ENCODE results near the gene SLC1A5. TPM values are rescaled to one million over a fixed set of nuclear protein-coding genes. Genes with fewer than 3 reads are reported as not detected.
"Not testable (repeated sequence)": the region's sequence is repeated elsewhere in the genome, so short reads cannot be mapped to it uniquely, and the experiment has no call there.

Gene SLC1A5
- total RNA-seq, 1 experiment from 2014 or later = 512 TPM

DNA sequence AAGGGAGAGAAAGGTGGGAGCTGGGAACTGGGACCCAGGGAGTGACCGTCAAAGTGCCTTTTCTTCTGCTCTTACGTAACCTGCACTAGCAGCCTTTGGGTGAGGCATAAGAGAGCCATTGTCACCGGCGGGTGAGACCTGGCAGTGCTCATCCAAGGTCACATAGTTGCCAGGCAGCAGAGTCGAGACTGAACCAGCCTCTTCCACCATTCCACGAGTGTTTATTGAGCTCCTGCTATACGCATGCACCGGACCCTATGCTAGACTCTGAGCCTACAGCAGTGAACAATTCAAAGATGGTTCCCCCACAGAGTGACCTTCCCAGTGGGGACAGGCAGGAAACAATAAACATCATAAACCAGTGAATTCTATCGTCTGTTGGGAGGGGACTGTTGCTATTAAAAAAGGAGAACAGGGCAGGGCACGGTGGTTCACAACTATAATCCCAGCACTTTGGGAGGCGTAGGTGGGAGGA, 23.5 kb downstream of the SLC1A5 start:
- BruUV-seq (replicated peaks) = no TSS peak
- CTCF ChIA-PET = interaction anchor here (1.0 to 3.4 kb wide), 3 partner anchors 16 to 76 kb away, joined by 3 to 9 read pairs (median 3); no protein-coding TSS in a partner anchor
- H3K4me1 Mint-ChIP-seq (ENCODE audit: low read depth, unreplicated experiment) = peaks cover 12% of the 10 kb centered on the region
- H3K4me3 ChIP-seq (ENCODE audit: low read depth, low read length) = no peak overlapping the region
- no peak overlapping the region for H3K4me3 Mint-ChIP-seq (ENCODE audit: unreplicated experiment)
- no peaks in the 10 kb centered on the region for H3K36me3 ChIP-seq (ENCODE audit: control insufficient read depth, insufficient read depth, low read length)
- no peak for DNase-seq
- H3K27me3 Mint-ChIP-seq (ENCODE audit: insufficient read depth, unreplicated experiment) = no peaks in the 10 kb centered on the region
- TF ChIP-seq, protein P1, sequence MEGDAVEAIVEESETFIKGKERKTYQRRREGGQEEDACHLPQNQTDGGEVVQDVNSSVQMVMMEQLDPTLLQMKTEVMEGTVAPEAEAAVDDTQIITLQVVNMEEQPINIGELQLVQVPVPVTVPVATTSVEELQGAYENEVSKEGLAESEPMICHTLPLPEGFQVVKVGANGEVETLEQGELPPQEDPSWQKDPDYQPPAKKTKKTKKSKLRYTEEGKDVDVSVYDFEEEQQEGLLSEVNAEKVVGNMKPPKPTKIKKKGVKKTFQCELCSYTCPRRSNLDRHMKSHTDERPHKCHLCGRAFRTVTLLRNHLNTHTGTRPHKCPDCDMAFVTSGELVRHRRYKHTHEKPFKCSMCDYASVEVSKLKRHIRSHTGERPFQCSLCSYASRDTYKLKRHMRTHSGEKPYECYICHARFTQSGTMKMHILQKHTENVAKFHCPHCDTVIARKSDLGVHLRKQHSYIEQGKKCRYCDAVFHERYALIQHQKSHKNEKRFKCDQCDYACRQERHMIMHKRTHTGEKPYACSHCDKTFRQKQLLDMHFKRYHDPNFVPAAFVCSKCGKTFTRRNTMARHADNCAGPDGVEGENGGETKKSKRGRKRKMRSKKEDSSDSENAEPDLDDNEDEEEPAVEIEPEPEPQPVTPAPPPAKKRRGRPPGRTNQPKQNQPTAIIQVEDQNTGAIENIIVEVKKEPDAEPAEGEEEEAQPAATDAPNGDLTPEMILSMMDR (IDR thresholded peaks at IDR 0.05; ENCODE audit: insufficient read depth in 1 of 2, low read depth in 1 of 2, low read length in 1 of 2, severe bottlenecking in 1 of 2, unreplicated experiment in 1 of 2) = no peak
- peaks cover 10% of the 10 kb centered on the region for H3K4me1 ChIP-seq
- POLR2A ChIA-PET = interaction anchor here (0.6 kb wide), 1 partner anchor 19 kb away, joined by 8 read pairs; no protein-coding TSS in a partner anchor
- no peaks in the 10 kb centered on the region for H3K9me3 Mint-ChIP-seq (ENCODE audit: unreplicated experiment)
- H3K9me3 ChIP-seq = no peaks in the 10 kb centered on the region
- H3K27ac Mint-ChIP-seq (ENCODE audit: unreplicated experiment) = no peak overlapping the region
- H3K36me3 Mint-ChIP-seq (ENCODE audit: insufficient read depth, unreplicated experiment) = no peaks in the 10 kb centered on the region
- no peaks in the 10 kb centered on the region for H3K27me3 ChIP-seq (replicated peaks; ENCODE audit: control insufficient read depth, insufficient read depth, low read length)
- intact Hi-C loops (cut with micrococcal nuclease; ENCODE audit: unreplicated experiment) = no loop called here

DNA sequence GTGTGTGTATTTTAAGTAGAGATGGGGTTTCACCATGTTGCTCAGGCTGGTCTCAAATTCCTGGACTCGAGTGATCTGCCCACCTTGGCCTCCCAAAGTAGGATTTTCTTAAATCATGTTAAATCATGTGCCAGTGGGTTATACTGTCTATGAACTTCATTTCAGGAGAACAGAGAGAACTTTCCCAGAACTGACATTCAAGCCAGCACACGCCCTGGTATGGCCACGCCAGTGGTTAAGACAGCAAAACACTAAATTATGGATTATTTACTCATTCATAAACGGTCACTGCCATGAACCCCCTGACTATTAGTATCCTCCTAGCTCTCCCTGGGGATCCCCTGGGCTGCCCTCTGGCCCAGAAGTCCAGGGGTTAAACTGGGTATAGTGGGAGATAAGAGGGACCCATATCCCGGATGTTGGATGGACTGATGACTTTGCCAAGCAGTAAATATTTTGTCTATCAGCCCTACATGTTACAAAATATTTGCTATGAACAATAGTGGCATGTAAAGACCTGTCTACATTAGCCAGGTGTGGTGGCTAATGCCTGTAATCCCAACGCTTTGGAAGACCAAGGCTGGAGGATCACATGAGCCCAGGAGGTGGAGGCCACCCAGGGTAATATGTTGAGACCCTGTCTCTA, 26.0 kb downstream of the SLC1A5 start:
- no peak overlapping the region for H3K27ac Mint-ChIP-seq (ENCODE audit: unreplicated experiment)
- H3K4me1 Mint-ChIP-seq (ENCODE audit: low read depth, unreplicated experiment) = no peaks in the 10 kb centered on the region
- H3K4me3 ChIP-seq (ENCODE audit: low read depth, low read length) = no peak overlapping the region
- intact Hi-C loops (cut with micrococcal nuclease; ENCODE audit: unreplicated experiment) = no loop called here
- ChIA-PET CTCF (interaction anchor here (0.6 kb wide), 1 partner anchor 28 kb away, joined by 4 read pairs; no protein-coding TSS in a partner anchor), POLR2A (no interaction called here)
- H3K36me3 ChIP-seq (ENCODE audit: control insufficient read depth, insufficient read depth, low read length) = no peaks in the 10 kb centered on the region
- no peaks in the 10 kb centered on the region for H3K4me1 ChIP-seq
- BruUV-seq (replicated peaks) = no TSS peak
- no peak for DNase-seq
- H3K27me3 Mint-ChIP-seq (ENCODE audit: insufficient read depth, unreplicated experiment) = no peaks in the 10 kb centered on the region
- H3K36me3 Mint-ChIP-seq (ENCODE audit: insufficient read depth, unreplicated experiment) = no peaks in the 10 kb centered on the region
- no peaks in the 10 kb centered on the region for H3K9me3 ChIP-seq
- no peak overlapping the region for H3K4me3 Mint-ChIP-seq (ENCODE audit: unreplicated experiment)
- H3K9me3 Mint-ChIP-seq (ENCODE audit: unreplicated experiment) = no peaks in the 10 kb centered on the region
- TF ChIP-seq, protein P1 (IDR thresholded peaks at IDR 0.05; ENCODE audit: insufficient read depth in 1 of 2, low read depth in 1 of 2, low read length in 1 of 2, severe bottlenecking in 1 of 2, unreplicated experiment in 1 of 2) = no peak
- no peaks in the 10 kb centered on the region for H3K27me3 ChIP-seq (replicated peaks; ENCODE audit: control insufficient read depth, insufficient read depth, low read length)

DNA sequence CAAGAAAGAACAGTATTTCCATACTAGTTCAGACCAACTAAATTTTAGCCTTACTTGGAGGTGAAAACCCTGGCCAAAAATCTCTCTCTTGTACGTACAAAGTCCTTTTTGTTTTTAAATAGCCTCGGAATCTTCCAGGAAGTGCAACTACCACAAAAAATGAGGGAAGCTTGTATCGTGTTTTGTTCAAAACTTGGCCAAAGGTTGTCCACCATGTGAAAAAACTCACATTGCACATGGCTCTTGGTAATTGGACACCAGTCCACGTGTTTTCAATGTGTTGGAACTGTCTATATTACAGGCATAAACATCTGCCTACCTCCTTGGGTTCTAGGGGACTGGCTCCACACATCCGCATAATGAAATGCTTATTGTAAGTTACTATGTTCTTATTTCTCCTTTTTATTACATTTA, 27.0 kb downstream of the SLC1A5 start:
- DNase-seq = no peak
- no TSS peak for BruUV-seq (replicated peaks)
- Histone ChIP-seq H3K4me3 (ENCODE audit: low read depth, low read length) (no peak overlapping the region), H3K36me3 (ENCODE audit: control insufficient read depth, insufficient read depth, low read length) (peaks cover 1% of the 10 kb centered on the region), H3K27me3 (replicated peaks; ENCODE audit: control insufficient read depth, insufficient read depth, low read length) (no peaks in the 10 kb centered on the region), H3K9me3 (no peaks in the 10 kb centered on the region), H3K4me1 (no peaks in the 10 kb centered on the region)
- H3K4me3 Mint-ChIP-seq (ENCODE audit: unreplicated experiment) = no peak overlapping the region
- TF ChIP-seq, protein P1 (IDR thresholded peaks at IDR 0.05; ENCODE audit: insufficient read depth in 1 of 2, low read depth in 1 of 2, low read length in 1 of 2, severe bottlenecking in 1 of 2, unreplicated experiment in 1 of 2) = no peak
- H3K9me3 Mint-ChIP-seq (ENCODE audit: unreplicated experiment) = no peaks in the 10 kb centered on the region
- no peaks in the 10 kb centered on the region for H3K4me1 Mint-ChIP-seq (ENCODE audit: low read depth, unreplicated experiment)
- H3K36me3 Mint-ChIP-seq (ENCODE audit: insufficient read depth, unreplicated experiment) = peaks cover 5% of the 10 kb centered on the region
- ChIA-PET CTCF (interaction anchor here (0.6 kb wide), 1 partner anchor 64 kb away, joined by 5 read pairs; no protein-coding TSS in a partner anchor), POLR2A (no interaction called here)
- intact Hi-C loops (cut with micrococcal nuclease; ENCODE audit: unreplicated experiment) = no loop called here
- H3K27ac Mint-ChIP-seq (ENCODE audit: unreplicated experiment) = no peak overlapping the region
- no peaks in the 10 kb centered on the region for H3K27me3 Mint-ChIP-seq (ENCODE audit: insufficient read depth, unreplicated experiment)

DNA sequence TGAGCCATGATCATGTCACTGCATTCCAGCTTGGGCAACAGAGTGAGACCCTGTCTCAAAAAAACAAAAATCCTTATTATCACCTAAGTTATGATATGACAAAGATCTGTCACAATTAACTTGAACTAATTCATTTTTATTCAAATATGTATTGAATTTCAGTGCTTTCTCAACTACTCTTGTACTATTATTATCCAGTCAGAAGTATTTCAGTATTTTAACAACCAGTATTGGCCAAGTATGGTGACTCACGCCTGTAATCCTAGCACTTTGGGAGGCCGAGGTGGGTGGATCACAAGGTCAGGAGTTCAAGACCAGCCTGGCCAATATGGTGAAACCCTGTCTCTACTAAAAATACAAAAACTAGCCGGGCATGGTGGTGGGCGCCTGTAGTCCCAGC, 27.5 kb downstream of the SLC1A5 start:
- H3K36me3 Mint-ChIP-seq (ENCODE audit: insufficient read depth, unreplicated experiment); POLR2A ChIA-PET; H3K9me3 Mint-ChIP-seq (ENCODE audit: unreplicated experiment); H3K9me3 ChIP-seq; H3K27me3 ChIP-seq (replicated peaks; ENCODE audit: control insufficient read depth, insufficient read depth, low read length); H3K4me1 Mint-ChIP-seq (ENCODE audit: low read depth, unreplicated experiment); H3K4me1 ChIP-seq; H3K4me3 ChIP-seq (ENCODE audit: low read depth, low read length); DNase-seq; CTCF ChIA-PET; H3K27ac Mint-ChIP-seq (ENCODE audit: unreplicated experiment); H3K36me3 ChIP-seq (ENCODE audit: control insufficient read depth, insufficient read depth, low read length); H3K27me3 Mint-ChIP-seq (ENCODE audit: insufficient read depth, unreplicated experiment); intact Hi-C loops (cut with micrococcal nuclease; ENCODE audit: unreplicated experiment); H3K4me3 Mint-ChIP-seq (ENCODE audit: unreplicated experiment); BruUV-seq (replicated peaks): not testable (repeated sequence)

Measured in Caco-2 (cell line).